HepG2 (cell line): ENCODE results near the gene LIPT2. TPM values are rescaled to one million over a fixed set of nuclear protein-coding genes. Genes with fewer than 3 reads are reported as not detected.

ENCODE experiments used
- ATAC-seq: fragments of 200-7000 bp; cut with Tn5 transposase; 3 replicates; pipeline ENCODE4 v1.9.1; 2020; ENCODE audit warnings: mild to moderate bottlenecking, moderate library complexity
- BruUV-seq: library from RNA; stranded (reverse); fragments of 400-500 nt; replicated peaks from 2 replicates; lab custom pipeline; 2021; lab: Mats Ljungman, UMichigan
- CTCF ChIA-PET: fragments of 300-600 bp; formaldehyde crosslinking; extraction: SDS; loops from one replicate; lab custom pipeline; 2021; ENCODE audit warnings: low total read pairs, inconsistent platforms, low intra/inter-chr PET ratio; lab: Yijun Ruan, JAX
- POLR2A ChIA-PET: fragments of 350-600 bp; sonication (Branson Sonifier 250); formaldehyde crosslinking; loops from one replicate; lab custom pipeline; 2020; ENCODE audit warnings: antibody characterized with exemption, inconsistent platforms; lab: Yijun Ruan, JAX
- DNase-seq: peaks from one replicate; pipeline ENCODE4 v3.0.0-alpha.2; 2015; ENCODE audit warnings: low spot score
- FAIRE-seq: peaks from 3 replicates; lab custom pipeline; 2011; peaks lifted over from hg19 to GRCh38; lab: Jason Lieb, UNC
- H2AFZ ChIP-seq: one replicate; pipeline ENCODE4 v1.6.1; 2011; ENCODE audit warnings: low read length, inconsistent platforms
- H3K27ac ChIP-seq: fragments of 300-600 bp; 3 replicates; pipeline ENCODE4 v1.8.0; 2011; ENCODE audit warnings: mixed run types, mild to moderate bottlenecking, mixed read lengths, low read length, inconsistent platforms; ENCODE audit not compliant: insufficient read depth; ENCODE audit errors: extremely low read length
- H3K27me3 ChIP-seq, 2 experiments: fragments of 200-600 bp in 1 of 2; 2 replicates in 1 of 2; 3 replicates in 1 of 2; pipeline versions ENCODE4 v1.6.0 to v1.8.0; 2011; ENCODE audit warnings: low read length in 2 of 2, mild to moderate bottlenecking in 2 of 2, moderate library complexity in 2 of 2, inconsistent platforms in 1 of 2; ENCODE audit not compliant: insufficient read depth in 2 of 2, control insufficient read depth in 1 of 2
- H3K36me3 ChIP-seq, 2 experiments: fragments of 200-600 bp in 1 of 2; replicated peaks in 1 of 2; 2 replicates in 1 of 2; 3 replicates in 1 of 2; pipeline versions ENCODE4 v1.5.1 to v1.8.0; 2011; ENCODE audit warnings: low read length in 2 of 2, inconsistent platforms in 1 of 2; ENCODE audit not compliant: insufficient read depth in 2 of 2, control insufficient read depth in 1 of 2
- H3K4me1 ChIP-seq: 2 replicates; pipeline ENCODE4 v1.5.1; 2012; ENCODE audit warnings: low read length, inconsistent platforms; ENCODE audit not compliant: insufficient read depth
- H3K4me2 ChIP-seq: 2 replicates; pipeline ENCODE4 v1.6.0; 2011; ENCODE audit warnings: low read depth, low read length, inconsistent platforms
- H3K4me3 ChIP-seq, 3 experiments: fragments of 200-600 bp in 1 of 3; sonication (generic), shearing (Covaris generic) in 1 of 3; replicated peaks in 1 of 3; 2 replicates each; pipeline ENCODE4 v1.5.1; 2011 to 2016; ENCODE audit warnings: low read length in 3 of 3, inconsistent platforms in 2 of 3, low read depth in 2 of 3, mild to moderate bottlenecking in 2 of 3, control low read depth in 1 of 3, mixed read lengths in 1 of 3; ENCODE audit not compliant: insufficient read depth in 1 of 3
- H3K79me2 ChIP-seq: one replicate; pipeline ENCODE4 v1.6.1; 2011; ENCODE audit warnings: low read length, inconsistent platforms; ENCODE audit not compliant: insufficient read depth
- H3K9ac ChIP-seq: 2 replicates; pipeline ENCODE4 v1.6.0; 2011; ENCODE audit warnings: mild to moderate bottlenecking, low read depth, low read length, inconsistent platforms; ENCODE audit not compliant: insufficient read depth
- H3K9me3 ChIP-seq: 2 replicates; pipeline ENCODE4 v1.5.1; 2012; ENCODE audit warnings: mild to moderate bottlenecking, low read length
- H4K20me1 ChIP-seq: 2 replicates; pipeline ENCODE4 v1.6.0; 2011; ENCODE audit warnings: inconsistent platforms, mild to moderate bottlenecking, low read length, moderate library complexity; ENCODE audit not compliant: insufficient read depth
- CBX5 ChIP-seq: sonication (generic); formaldehyde crosslinking; IDR thresholded peaks from 2 replicates; pipeline ENCODE4 v1.4.0; 2020; ENCODE audit warnings: missing genetic modification reagents, borderline replicate concordance
- CSRNP2 ChIP-seq: sonication (generic); formaldehyde crosslinking; conservative IDR thresholded peaks from 2 replicates; pipeline ENCODE4 v1.8.0; 2022; ENCODE audit warnings: low read depth, missing genetic modification reagents
- HOMEZ ChIP-seq: IDR thresholded peaks from 2 replicates; pipeline ENCODE4 v1.6.1; 2016; ENCODE audit warnings: low read depth
- MED8 ChIP-seq: sonication (generic); formaldehyde crosslinking; IDR thresholded peaks from 2 replicates; pipeline ENCODE4 v1.8.1; 2023; ENCODE audit warnings: mild to moderate bottlenecking, missing genetic modification reagents; ENCODE audit not compliant: insufficient replicate concordance
- TFDP1 ChIP-seq: IDR thresholded peaks from 2 replicates; pipeline ENCODE4 v1.6.1; 2016; ENCODE audit warnings: missing compliant biosample characterization, missing genetic modification reagents, borderline replicate concordance
- ZNF124 ChIP-seq: sonication (generic); formaldehyde crosslinking; IDR thresholded peaks from 2 replicates; pipeline ENCODE4 v1.4.0; 2020; ENCODE audit warnings: missing genetic modification reagents
- ZNF207 ChIP-seq: fragments of 450-650 bp; IDR thresholded peaks from 2 replicates; pipeline ENCODE4 v1.6.1; 2016; ENCODE audit warnings: antibody characterized with exemption, borderline replicate concordance
- ZNF562 ChIP-seq: sonication (generic); formaldehyde crosslinking; IDR thresholded peaks from 2 replicates; pipeline ENCODE4 v1.8.0; 2022; ENCODE audit warnings: missing genetic modification reagents, borderline replicate concordance
- ZNF772 ChIP-seq: sonication (generic); formaldehyde crosslinking; IDR thresholded peaks from 2 replicates; pipeline ENCODE4 v1.5.0; 2020; ENCODE audit warnings: mild to moderate bottlenecking, missing genetic modification reagents
- ZNF879 ChIP-seq: sonication (generic); formaldehyde crosslinking; IDR thresholded peaks from 2 replicates; pipeline ENCODE4 v1.8.1; 2023; ENCODE audit warnings: missing genetic modification reagents
- in situ Hi-C: cut with HindIII; loops from 2 replicates; pipeline ENCODE4 v1.10.0; 2017; ENCODE audit warnings: low pct_unique_long_range_greater_than_20kb; ENCODE audit not compliant: extremely low pct_ligation_motif_present
- intact Hi-C: fragments of 100-400 bp; cut with micrococcal nuclease; formaldehyde crosslinking; loops from one replicate; pipeline ENCODE4 v1.10.0; 2022; ENCODE audit not compliant: unreplicated experiment
- polyA plus RNA-seq, 8 experiments: library from polyadenylated mRNA; depleted of rRNA in 3 of 8; stranded (reverse) in 7 of 8; unstranded in 1 of 8; fragments of >200 nt; fragmentation: Illumina TruSeq in 4 of 8; extraction: Trizol in 4 of 8; gene quantifications; 2 replicates each; pipeline versions ENCODE4 v1.2.1 to v1.2.3, GENCODE V29; 2011 to 2016; ENCODE audit warnings: low read depth in 4 of 8, missing spikeins in 1 of 8, mixed read lengths in 1 of 8; ENCODE audit not compliant: insufficient read depth in 1 of 8
- total RNA-seq, 5 experiments: library from RNA; depleted of rRNA; stranded (reverse); fragments of >200 nt; fragmentation: Illumina TruSeq; extraction: Trizol; gene quantifications; 2 replicates each; pipeline ENCODE4 v1.2.3, GENCODE V29; 2016; ENCODE audit warnings: low read depth in 1 of 5
- TF ChIP-seq, protein P1 (sequence below): sonication (generic); formaldehyde crosslinking; IDR thresholded peaks from 2 replicates; pipeline ENCODE4 v1.8.0; 2022; ENCODE audit warnings: missing genetic modification reagents, mild to moderate bottlenecking, borderline replicate concordance

Gene LIPT2
- total and polyA plus RNA-seq, 2 of the 13 experiments (the other 11 are each of a cell fraction or from before 2014, with no cell fraction given) = 3.0 to 5.6 TPM

DNA sequence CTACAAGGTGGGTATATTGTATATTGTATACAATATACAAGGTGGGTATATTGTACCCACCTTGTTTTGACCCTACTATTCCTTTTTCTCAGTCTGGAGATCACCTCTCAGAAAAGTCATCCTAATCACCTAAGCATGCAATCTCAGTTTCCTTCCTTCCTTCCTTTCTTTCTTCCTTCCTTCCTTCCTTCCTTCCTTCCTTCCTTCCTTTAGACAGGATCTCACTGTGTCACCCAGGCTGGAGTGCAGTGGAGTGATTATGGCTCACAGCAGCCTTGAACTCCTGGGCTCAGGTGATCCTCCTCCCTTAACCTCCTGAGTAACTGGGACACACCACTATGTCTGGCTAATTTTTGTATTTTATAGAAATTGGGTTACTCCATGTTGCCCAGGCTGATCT lies 25.0 kb downstream of the LIPT2 start:
- ChIA-PET CTCF (no interaction called here), POLR2A (no interaction called here)
- DNase-seq (no peak), FAIRE-seq (no peak), ATAC-seq (no peak)
- no peak overlapping the region for H3K9ac ChIP-seq
- H3K4me3 ChIP-seq = no peak overlapping the region
- no TSS peak for BruUV-seq
- peaks cover 38% of the 10 kb centered on the region for H3K4me1 ChIP-seq
- no peaks in the 10 kb centered on the region for H3K9me3 ChIP-seq
- no peak overlapping the region for H3K4me2 ChIP-seq
- H3K36me3 ChIP-seq = no peaks in the 10 kb centered on the region
- no peaks in the 10 kb centered on the region for H4K20me1 ChIP-seq
- no peak for TF ChIP-seq ZNF772 (CRISPR knock-in tag)
- no peak for TF ChIP-seq TFDP1 (CRISPR knock-in tag)
- TF ChIP-seq MED8 (CRISPR knock-in tag) = no peak
- TF ChIP-seq ZNF207 = no peak
- no peak for TF ChIP-seq ZNF879 (CRISPR knock-in tag)
- TF ChIP-seq, protein P1, sequence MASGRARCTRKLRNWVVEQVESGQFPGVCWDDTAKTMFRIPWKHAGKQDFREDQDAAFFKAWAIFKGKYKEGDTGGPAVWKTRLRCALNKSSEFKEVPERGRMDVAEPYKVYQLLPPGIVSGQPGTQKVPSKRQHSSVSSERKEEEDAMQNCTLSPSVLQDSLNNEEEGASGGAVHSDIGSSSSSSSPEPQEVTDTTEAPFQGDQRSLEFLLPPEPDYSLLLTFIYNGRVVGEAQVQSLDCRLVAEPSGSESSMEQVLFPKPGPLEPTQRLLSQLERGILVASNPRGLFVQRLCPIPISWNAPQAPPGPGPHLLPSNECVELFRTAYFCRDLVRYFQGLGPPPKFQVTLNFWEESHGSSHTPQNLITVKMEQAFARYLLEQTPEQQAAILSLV (CRISPR knock-in tag) = no peak
- no peak for TF ChIP-seq ZNF562 (CRISPR knock-in tag)
- TF ChIP-seq HOMEZ (CRISPR knock-in tag) = no peak
- no peak for TF ChIP-seq ZNF124
- no peak for TF ChIP-seq CBX5 (CRISPR knock-in tag)
- no peak for TF ChIP-seq CSRNP2 (CRISPR knock-in tag)
- TF ChIP-seq, all 625 proteins: peak for 0
- Histone ChIP-seq H3K27ac (no peak overlapping the region), H2AFZ (no peak overlapping the region), H3K79me2 (no peaks in the 10 kb centered on the region), H3K27me3 (no peaks in the 10 kb centered on the region)
- in situ Hi-C loops (loop anchor here (10.0 kb wide), 1 partner anchor 86 kb away; no protein-coding TSS in a partner anchor), intact Hi-C loops (no loop called here)
